ENCODE results near the gene SF3B3. TPM values are rescaled to one million over a fixed set of nuclear protein-coding genes. Genes with fewer than 3 reads are reported as not detected.

Gene SF3B3
- total and polyA plus RNA-seq, 2 donors (not counting 1 experiment from before 2014, with no cell fraction given): 67.1 to 266 TPM

DNA sequence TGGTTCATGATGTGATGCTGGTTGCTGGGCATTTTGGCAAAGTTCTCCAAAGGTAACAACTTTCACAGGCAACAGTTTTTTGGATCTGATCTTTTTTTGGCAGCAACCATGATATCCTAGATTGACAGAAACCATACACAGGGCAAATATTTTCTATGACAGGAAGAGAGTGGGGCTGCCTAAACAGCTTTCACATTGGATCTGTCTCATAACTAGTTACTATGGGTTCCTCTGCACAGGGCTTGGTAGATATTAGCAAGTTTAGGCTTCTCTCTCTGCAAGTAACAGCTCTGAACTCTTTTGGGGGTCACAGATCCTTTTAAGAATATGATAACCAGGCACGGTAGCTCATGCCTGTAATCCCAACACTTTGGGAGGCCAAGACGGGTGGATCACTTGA is 28.8 kb upstream of the SF3B3 start:
- intact Hi-C loops (cut with micrococcal nuclease): no loop called here
- no peaks in the 10 kb centered on the region for H3K9me3 Mint-ChIP-seq (ENCODE audit: insufficient read depth)
- H3K4me3 Mint-ChIP-seq: no peak overlapping the region
- no peaks in the 10 kb centered on the region for H4K20me1 ChIP-seq (ENCODE audit: control insufficient read depth, insufficient read depth, low read length, poor library complexity, severe bottlenecking)
- DNase-seq (no peak), ATAC-seq (ENCODE audit: low read depth) (no peak)
- no peaks in the 10 kb centered on the region for H3K79me2 ChIP-seq (ENCODE audit: control insufficient read depth, insufficient read depth, low read length)
- H3K27ac Mint-ChIP-seq: no peak overlapping the region
- H3K36me3 ChIP-seq (replicated peaks in 1 of 2; ENCODE audit: control extremely low read depth in 1 of 2, control insufficient read depth in 1 of 2, extremely low read depth in 1 of 2, insufficient read depth in 2 of 2, low read length in 1 of 2): peaks cover 18 to 63% of the 10 kb centered on the region in 2 experiments
- H3K4me1 Mint-ChIP-seq: no peaks in the 10 kb centered on the region
- H3K4me3 ChIP-seq (ENCODE audit: control extremely low read depth in 1 of 5, extremely low read depth in 1 of 5, insufficient read depth in 1 of 5, low read depth in 2 of 5, low read length in 4 of 5): no peak overlapping the region
- no peaks in the 10 kb centered on the region for H3K27me3 ChIP-seq (replicated peaks in 1 of 4; ENCODE audit: control extremely low read depth in 1 of 4, control insufficient read depth in 3 of 4, insufficient read depth in 4 of 4, low read length in 3 of 4)
- H3K9me3 ChIP-seq (ENCODE audit: control extremely low read depth in 1 of 3, control insufficient read depth in 2 of 3, insufficient read depth in 1 of 3, low read length in 2 of 3): no peaks in the 10 kb centered on the region
- no peak overlapping the region for H3K9ac ChIP-seq (ENCODE audit: low read length)
- H3K27ac ChIP-seq (ENCODE audit: low read length in 2 of 2): no peak overlapping the region
- H2AFZ ChIP-seq (ENCODE audit: insufficient read depth, low read depth, low read length, poor library complexity, severe bottlenecking): no peak overlapping the region
- H3K4me1 ChIP-seq (ENCODE audit: control insufficient read depth in 2 of 2, insufficient read depth in 2 of 2, low read length in 2 of 2): no peaks in the 10 kb centered on the region
- CTCF ChIA-PET: no interaction called here
- H3K4me2 ChIP-seq (replicated peaks; ENCODE audit: low read depth, low read length, poor library complexity, severe bottlenecking): no peak overlapping the region
- TF ChIP-seq EZH2 (IDR thresholded peaks at IDR 0.05; ENCODE audit: borderline replicate concordance, insufficient read depth, low read depth, low read length, poor library complexity, severe bottlenecking): no peak
- TF ChIP-seq, protein P1, sequence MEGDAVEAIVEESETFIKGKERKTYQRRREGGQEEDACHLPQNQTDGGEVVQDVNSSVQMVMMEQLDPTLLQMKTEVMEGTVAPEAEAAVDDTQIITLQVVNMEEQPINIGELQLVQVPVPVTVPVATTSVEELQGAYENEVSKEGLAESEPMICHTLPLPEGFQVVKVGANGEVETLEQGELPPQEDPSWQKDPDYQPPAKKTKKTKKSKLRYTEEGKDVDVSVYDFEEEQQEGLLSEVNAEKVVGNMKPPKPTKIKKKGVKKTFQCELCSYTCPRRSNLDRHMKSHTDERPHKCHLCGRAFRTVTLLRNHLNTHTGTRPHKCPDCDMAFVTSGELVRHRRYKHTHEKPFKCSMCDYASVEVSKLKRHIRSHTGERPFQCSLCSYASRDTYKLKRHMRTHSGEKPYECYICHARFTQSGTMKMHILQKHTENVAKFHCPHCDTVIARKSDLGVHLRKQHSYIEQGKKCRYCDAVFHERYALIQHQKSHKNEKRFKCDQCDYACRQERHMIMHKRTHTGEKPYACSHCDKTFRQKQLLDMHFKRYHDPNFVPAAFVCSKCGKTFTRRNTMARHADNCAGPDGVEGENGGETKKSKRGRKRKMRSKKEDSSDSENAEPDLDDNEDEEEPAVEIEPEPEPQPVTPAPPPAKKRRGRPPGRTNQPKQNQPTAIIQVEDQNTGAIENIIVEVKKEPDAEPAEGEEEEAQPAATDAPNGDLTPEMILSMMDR (IDR thresholded peaks at IDR 0.05): no peak
- no CpG with 5 or more reads among the region's 2 CpGs for WGBS (ENCODE audit: insufficient coverage)
- POLR2A ChIA-PET: interaction anchor here (0.7 kb wide), 1 partner anchor 171 kb away, joined by 6 read pairs; no protein-coding TSS in a partner anchor
- no peaks in the 10 kb centered on the region for H3K27me3 Mint-ChIP-seq

DNA sequence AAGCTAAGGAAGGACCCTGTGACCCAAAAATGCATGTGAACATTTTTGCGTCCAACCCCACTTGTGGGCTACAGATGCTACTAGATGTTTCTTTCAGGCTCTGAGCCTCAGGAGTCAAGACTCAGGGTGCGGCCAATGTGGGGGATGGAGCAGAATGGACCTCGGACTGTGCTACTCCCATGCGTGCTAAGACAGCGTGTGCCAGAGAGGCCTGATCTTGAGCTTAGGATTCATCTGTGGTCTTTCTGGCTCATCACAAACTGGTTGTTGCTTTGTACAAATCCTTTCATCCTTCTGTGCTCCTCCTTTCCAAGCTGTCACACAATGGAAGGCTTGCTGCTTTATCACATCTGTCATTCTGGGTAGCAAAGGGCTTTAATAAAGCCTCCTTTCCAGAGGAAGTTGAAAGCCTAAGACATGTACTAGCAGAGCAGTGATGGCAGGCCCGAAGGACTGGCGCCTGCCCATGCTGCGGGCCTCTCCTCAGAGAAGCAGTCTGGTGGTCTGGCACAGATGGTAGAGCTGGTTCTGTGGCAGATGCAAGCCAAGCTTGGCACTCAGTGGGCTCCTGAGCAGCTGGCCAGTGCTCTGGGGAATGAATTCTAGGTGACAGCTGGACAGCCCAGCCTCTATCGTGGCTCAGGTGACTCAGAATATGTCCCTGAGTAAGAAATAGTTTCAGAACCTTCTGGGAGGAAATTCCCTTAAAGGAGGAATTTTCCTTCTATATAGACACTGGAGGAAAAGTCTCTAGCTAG is 28.0 kb upstream of the SF3B3 start:
- Histone ChIP-seq H3K9ac (ENCODE audit: low read length) (no peak overlapping the region), H3K79me2 (ENCODE audit: control insufficient read depth, insufficient read depth, low read length) (no peaks in the 10 kb centered on the region), H3K36me3 (replicated peaks in 1 of 2; ENCODE audit: control extremely low read depth in 1 of 2, control insufficient read depth in 1 of 2, extremely low read depth in 1 of 2, insufficient read depth in 2 of 2, low read length in 1 of 2) (peaks cover 14 to 61% of the 10 kb centered on the region in 2 experiments), H3K27me3 (replicated peaks in 1 of 4; ENCODE audit: control extremely low read depth in 1 of 4, control insufficient read depth in 3 of 4, insufficient read depth in 4 of 4, low read length in 3 of 4) (no peaks in the 10 kb centered on the region), H2AFZ (ENCODE audit: insufficient read depth, low read depth, low read length, poor library complexity, severe bottlenecking) (no peak overlapping the region), H4K20me1 (ENCODE audit: control insufficient read depth, insufficient read depth, low read length, poor library complexity, severe bottlenecking) (no peaks in the 10 kb centered on the region), H3K4me1 (ENCODE audit: control insufficient read depth in 2 of 2, insufficient read depth in 2 of 2, low read length in 2 of 2) (no peaks in the 10 kb centered on the region), H3K27ac (ENCODE audit: low read length in 2 of 2) (no peak overlapping the region), H3K4me2 (replicated peaks; ENCODE audit: low read depth, low read length, poor library complexity, severe bottlenecking) (no peak overlapping the region), H3K9me3 (ENCODE audit: control extremely low read depth in 1 of 3, control insufficient read depth in 2 of 3, insufficient read depth in 1 of 3, low read length in 2 of 3) (no peaks in the 10 kb centered on the region), H3K4me3 (ENCODE audit: control extremely low read depth in 1 of 5, extremely low read depth in 1 of 5, insufficient read depth in 1 of 5, low read depth in 2 of 5, low read length in 4 of 5) (no peak overlapping the region)
- intact Hi-C loops (cut with micrococcal nuclease): no loop called here
- ChIA-PET POLR2A (interaction anchor here (0.7 kb wide), 2 partner anchors 9 to 172 kb away, joined by 4 to 6 read pairs; no protein-coding TSS in a partner anchor), CTCF (no interaction called here)
- ATAC-seq (ENCODE audit: low read depth): no peak
- no peak for DNase-seq
- WGBS (ENCODE audit: insufficient coverage): 95% methylated on average over 8 of the region's 9 CpGs
- H3K4me1 Mint-ChIP-seq: no peaks in the 10 kb centered on the region
- no peak overlapping the region for H3K27ac Mint-ChIP-seq
- no peak for TF ChIP-seq EZH2 (IDR thresholded peaks at IDR 0.05; ENCODE audit: borderline replicate concordance, insufficient read depth, low read depth, low read length, poor library complexity, severe bottlenecking)
- TF ChIP-seq, protein P1 (IDR thresholded peaks at IDR 0.05): no peak
- no peak overlapping the region for H3K4me3 Mint-ChIP-seq
- H3K27me3 Mint-ChIP-seq: no peaks in the 10 kb centered on the region
- H3K9me3 Mint-ChIP-seq (ENCODE audit: insufficient read depth): no peaks in the 10 kb centered on the region
